Forelimb muscle (tissue), 1 donor: Measurements from ENCODE around the gene LRRC4B. TPM values are rescaled to one million over a fixed set of nuclear protein-coding genes. Genes with fewer than 3 reads are reported as not detected.
"Not testable (repeated sequence)": the region's sequence is repeated elsewhere in the genome, so short reads cannot be mapped to it uniquely, and the experiment has no call there.

ENCODE experiments used
- DNase-seq: peaks from one replicate; pipeline ENCODE4 v3.0.0-alpha.2; 2013; ENCODE audit warnings: low read depth
- polyA plus RNA-seq: library from polyadenylated mRNA; unstranded; fragments of 120-200 nt; gene quantifications from one replicate; pipeline ENCODE4 v1.2.1, GENCODE V29; 2013; ENCODE audit not compliant: insufficient read length

LRRC4B gene
- polyA plus RNA-seq, 1 donor: 8.5 TPM

DNA sequence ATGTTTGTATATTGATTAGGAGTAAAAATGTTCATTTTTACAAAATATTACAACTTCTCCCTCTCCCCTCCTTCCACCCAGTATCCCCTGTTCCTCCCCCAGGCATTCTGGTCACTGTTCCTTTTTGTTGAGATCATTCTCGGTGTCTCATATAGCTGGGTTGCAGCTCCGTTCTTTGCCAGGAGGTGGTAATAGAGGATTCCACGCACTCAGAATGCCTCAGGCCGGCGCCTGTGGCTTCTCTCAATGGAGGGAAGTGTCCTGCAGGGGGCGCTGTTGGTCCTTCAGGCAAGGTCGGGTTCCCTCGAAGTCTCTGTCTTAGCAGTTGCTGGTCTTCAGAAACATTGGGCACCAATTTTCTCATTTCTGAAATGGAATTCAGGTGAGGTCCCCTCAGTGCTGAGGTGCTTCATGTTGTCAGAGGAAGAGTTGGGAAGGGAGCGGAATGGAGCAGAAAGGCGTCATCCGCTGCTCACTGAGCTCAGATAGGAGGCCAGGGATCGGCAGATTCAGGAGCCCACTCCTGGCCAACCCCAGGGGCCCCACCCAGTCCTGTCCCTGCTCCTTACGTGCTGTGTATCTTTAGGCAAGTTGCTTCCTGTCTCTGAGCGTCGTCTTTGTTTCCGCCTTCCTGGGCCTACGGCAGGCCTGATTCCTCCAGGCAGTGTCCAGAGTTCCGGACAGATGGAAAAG is 81.3 kb downstream of the LRRC4B start:
- no peak for DNase-seq

DNA sequence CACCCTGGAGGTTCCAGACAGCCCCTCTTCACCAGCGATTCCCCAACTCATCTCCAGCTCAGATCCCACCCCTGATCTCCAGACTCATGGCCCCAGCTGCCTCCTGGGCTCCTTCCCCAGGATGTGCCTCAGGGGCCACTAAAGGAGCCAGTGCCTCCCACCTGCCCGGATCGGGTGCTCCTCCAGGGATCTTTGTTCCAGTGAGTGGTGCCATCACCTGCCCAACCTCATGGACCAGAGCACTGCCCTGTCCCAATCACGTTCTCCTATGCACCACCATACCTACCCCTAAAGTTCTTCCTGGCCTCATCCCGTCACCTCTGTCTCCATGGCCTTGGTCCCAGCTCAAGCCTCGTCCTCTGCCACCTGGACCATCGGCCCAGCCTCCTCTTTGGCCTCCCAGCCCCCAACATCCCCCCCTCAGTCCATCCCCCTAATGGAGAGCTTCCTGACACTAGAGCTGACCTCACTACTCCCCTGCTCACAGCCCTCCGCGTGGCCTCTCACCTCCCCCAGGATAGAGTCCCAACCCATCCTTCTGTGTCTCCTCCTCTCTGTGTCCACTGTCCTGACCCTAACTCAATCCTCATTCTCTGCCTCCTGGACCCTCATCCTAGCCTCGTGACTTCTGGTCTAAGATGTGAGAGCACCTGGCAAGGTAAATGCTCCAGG is 82.8 kb downstream of the LRRC4B start:
- no peak for DNase-seq

DNA sequence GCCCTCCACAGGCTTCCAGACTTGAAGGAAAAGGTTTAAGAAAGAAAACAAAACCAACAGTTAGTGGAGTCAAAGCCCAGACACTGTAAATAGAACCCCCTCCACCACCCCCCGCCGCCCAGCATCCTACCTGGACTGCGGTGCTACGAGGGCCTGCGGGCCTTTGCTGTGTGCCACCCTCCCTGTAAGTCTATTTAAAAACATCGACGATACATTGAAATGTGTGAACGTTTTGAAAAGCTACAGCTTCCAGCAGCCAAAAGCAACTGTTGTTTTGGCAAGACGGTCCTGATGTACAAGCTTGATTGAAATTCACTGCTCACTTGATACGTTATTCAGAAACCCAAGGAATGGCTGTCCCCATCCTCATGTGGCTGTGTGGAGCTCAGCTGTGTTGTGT is 85.3 kb downstream of the LRRC4B start:
- DNase-seq: no peak

DNA sequence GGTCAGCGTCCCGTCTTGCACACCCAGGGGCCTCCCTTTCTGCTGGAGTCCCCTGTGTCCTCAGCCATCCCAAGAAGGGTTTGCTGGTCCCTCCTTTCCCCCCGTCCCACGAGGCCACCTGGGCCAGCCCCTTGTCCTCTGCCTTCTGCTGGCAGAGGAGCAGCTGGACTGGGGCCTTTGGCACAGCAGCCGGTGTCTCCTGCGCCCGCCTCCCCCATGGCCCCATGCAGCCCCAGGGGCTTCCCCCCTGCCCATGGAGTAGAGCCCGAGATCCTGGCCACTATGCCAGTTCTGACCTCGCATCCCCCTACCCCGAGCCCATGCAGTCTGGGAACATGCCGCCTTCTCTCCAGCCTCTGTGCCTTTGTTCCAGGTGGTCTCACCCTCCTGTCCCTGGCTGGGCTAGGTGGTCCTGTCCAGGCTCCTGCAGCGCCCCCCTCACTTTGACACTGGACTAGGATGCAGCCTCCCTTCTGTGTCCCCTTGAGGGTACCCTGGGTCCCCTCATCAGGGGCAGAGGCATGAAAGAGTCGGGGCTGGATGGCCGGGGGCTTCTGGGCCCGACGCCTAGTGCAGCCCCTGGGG is 85.9 kb downstream of the LRRC4B start:
- no peak for DNase-seq

DNA sequence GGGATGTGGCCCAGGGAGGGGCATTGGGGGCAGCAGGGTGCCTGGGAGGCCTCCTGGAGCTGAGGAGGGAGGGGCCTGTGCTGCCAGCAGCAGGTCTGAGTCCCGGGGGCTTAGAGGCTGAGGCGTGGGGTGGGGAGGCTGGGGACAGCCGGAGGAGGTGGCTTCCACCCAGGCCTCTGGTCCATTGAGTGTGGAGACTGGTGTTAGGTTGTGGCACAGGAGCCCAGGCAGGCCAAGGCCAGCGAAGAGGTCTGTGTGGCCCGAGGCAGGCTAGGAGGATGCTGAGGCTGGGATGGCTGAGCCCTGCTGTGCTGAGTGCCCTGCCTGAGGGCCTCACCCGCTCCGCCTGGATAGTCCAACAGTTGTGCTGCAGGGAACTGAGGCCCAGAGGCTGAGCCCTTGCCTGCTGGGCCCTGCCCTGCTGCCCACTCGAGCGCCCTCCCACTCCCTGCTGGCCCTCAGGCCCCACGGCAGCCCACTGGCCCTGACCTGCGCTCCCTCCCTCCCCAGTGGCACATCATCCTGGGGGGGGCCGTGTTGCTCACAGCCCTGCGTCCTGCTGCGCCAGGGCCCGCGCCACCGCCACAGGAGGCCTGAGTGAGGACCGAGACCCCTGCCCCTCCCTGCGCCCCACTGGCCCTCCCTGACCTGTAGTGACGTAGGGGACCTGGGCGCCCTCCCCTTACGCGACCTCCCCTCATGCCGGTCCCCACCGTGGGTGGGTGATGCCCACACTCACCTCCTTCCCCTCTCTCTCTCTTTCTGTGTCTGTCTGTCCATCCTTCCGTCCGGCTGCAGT is 86.7 kb downstream of the LRRC4B start:
- DNase-seq: no peak

DNA sequence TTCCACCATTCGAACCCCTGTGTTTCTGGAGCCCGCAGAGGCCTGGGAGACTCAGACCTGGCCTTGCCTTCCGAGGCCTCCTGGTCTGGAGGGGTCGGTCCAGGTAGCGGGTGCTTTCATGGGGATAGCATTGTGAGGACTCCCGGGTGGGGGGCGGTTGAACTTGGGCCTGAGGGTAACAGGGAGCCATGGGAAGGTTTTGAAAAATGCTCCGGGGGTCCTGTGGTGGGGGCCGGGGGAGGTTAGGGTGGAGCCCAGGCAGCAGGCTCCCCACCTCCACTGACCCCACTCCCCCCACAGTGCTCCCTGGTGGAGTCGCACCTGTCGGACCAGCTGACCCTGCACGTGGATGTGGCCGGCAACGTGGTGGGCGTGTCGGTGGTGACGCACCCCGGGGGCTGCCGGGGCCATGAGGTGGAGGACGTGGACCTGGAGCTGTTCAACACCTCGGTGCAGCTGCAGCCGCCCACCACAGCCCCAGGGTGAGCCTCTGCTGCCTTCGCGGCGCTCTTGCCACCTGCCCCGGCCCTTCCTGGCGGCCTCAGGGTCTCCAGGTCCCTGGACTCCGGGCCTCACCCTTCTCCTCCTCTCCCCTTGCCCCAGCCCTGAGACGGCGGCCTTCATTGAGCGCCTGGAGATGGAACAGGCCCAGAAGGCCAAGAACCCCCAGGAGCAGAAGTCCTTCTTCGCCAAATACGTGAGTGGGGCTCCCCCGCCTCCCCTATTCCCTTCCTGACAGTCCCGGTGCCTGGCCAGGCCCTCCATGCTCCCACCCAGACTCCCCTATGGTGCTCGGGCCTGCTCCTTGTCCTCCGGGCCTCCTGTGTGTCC is 87.7 kb downstream of the LRRC4B start:
- DNase-seq: no peak

DNA sequence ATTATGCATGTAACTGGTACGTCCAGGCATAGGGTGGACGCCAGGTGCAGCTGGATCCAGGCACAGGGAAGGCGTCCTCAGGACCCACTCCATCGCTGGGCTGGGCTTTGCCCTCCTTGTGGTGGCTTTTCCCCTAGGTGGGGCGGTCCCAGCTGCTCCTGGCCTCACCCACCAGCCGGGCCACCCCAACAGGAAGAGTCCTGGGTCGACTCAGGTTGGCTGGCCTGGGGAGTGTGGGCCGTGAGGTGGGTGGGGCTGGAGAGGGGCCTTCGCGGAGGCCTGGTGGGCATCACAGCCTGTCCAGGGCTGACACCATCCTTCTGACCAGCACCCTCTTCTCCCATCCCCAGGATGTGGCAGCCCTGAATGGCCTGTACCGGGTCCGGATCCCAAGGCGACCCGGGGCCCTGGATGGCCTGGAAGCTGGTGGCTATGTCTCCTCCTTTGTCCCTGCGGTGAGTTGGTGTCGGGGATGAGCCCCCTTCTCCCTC is 88.4 kb downstream of the LRRC4B start:
- DNase-seq: no peak

DNA sequence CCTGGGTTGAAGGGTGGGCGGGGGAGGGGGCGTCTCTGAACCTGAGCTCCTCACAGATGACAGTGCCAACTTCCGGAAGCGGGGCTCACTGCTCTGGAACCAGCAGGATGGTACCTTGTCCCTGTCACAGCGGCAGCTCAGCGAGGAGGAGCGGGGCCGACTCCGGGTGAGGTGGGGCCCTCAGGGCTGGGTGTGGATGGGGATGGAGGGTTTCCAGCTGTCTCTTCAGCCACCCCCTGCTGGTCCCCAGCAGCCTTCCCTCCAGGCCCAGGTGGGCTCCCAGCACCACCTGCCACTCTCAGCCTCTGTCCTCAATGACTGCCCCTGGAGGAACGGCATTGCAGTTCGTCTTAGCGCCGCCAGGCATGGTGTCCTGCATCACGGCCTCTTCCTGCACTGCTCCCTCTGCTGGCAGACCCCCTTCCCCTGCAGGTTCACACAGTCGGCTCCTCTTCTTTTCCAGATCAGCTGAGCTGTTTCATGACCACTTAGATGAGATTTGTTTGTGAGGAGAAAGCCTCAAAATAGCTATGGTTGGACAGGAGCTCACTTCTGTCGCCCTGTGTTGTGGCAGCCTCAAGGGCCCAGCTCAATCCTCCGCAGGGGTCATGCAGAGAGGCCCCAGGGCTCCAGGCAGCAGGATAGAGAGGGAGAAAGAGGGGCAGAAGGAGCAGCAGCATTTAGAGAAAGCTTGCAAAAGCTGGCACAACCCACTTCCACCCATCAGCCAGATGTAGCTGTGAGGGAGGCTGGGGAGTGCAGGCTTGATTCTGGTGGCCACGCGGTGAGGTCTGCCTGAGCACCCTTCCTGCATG is 89.1 kb downstream of the LRRC4B start:
- no peak for DNase-seq

DNA sequence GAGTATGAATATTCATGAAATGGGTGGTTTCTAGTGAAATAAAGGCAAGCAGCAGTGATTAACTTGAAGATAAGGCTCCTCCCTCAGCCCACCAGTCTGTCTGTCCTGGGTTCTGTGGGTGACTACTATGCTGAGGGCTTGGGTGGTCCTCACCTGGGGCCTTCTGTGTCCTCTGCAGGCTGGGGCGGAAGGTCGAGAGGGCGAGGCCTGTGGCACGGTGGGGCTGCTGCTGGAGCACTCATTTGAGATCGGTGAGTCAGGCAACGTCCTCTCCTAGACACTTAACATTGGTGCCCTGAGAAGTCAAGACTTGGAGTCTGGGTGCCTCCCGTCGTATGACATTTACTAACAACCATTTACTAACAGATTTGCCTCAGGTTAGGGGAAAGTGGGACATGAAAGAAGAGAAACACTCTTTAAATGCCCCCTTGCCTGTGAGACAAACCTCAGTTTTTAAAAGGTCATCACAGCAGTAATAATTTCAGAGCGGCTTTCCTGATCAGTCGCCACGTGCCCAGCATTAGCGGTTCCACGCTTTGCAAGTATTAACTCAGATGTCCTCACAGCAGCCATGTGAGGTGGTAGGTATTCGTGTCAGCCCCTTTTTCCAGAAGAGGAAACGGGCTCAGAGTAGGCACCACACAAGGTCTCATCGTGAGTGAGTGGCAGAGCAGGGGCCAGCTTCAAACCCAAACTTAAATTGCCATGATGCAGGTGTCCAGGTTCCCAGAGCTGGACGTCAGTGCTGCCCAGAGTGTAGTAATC is 90.3 kb downstream of the LRRC4B start:
- no peak for DNase-seq

DNA sequence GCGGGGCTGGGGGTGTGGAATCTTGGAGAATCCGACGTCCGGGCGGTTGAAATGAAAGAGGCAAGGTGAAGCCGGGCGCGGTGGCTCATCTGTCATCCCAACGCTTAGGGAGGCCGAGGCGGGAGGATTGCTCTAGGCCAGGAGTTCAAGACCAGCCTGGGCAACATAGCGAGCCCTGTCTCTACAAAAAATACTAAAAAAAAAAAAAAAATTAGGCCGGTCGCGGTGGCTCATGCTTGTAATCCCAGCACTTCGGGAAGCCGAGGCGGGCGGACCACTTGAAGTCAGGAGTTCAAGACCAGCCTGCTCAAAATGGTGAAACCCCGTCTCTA is 91.4 kb downstream of the LRRC4B start:
- DNase-seq: no peak

DNA sequence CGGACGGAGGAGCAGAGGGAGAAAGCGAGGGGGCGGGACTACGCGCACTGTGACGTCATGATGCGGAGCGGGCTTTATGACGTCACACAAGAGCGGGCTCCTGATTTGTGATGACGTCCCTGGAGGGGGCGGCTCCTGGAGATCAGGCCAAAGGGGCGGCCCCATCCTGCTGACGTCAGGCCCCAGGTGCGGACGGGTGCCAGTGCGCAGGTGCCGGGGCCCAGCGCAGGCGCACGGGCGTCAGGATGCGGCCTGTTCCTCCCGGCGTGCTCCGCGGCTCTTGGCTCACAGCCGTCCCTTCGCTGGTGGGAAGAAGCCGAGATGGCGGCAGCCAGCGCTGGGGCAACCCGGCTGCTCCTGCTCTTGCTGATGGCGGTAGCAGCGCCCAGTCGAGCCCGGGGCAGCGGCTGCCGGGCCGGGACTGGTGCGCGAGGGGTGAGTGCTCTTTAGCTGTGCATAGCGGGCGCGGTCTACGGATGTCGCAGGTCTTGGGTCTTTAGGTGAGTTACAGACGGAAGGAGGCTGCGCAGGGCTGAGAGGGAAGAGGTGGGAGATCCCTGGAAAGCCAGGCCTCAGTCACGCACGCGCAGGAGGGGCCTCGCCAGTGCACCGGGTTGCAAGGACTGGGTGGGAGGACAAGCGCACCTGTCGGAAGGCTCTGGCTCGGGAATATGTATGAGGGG is 91.9 kb downstream of the LRRC4B start, which contains the start of the genes EMC10 and GARIN5A:
TSS of gene EMC10 (plus strand) at position 284 of the 683 bp plus-strand sequence. CDS start at position 322, 38 bp downstream.
TSS of gene GARIN5A (minus strand) at position 625 of the 683 bp plus-strand sequence. CDS start at position 165, 460 bp downstream.
- peak; percentile 70 for DNase-seq

DNA sequence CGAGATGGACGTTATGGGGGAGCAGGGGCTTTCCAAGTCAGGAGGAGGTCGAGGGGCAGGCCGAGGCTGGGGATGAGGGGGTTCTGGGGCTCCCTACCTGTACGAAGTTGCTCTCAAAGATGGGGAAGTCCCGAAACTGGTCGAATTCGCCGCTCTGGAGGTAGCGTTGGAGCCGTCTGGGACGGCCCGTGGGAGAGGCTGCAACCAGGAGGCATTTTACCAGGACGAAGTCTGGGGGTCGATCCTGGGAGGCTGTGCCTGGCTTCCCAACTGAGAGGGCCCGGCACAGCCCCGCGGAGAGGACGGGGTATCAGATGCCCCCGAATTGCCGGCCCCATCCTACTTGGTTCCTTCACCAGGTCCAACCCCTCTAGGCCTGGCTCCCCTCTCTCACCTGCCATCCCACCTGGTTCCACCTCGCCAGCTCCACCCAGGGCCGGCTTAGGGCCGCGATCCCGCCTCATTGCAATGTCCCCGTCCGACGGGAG is 92.5 kb downstream of the LRRC4B start:
- DNase-seq: no peak

DNA sequence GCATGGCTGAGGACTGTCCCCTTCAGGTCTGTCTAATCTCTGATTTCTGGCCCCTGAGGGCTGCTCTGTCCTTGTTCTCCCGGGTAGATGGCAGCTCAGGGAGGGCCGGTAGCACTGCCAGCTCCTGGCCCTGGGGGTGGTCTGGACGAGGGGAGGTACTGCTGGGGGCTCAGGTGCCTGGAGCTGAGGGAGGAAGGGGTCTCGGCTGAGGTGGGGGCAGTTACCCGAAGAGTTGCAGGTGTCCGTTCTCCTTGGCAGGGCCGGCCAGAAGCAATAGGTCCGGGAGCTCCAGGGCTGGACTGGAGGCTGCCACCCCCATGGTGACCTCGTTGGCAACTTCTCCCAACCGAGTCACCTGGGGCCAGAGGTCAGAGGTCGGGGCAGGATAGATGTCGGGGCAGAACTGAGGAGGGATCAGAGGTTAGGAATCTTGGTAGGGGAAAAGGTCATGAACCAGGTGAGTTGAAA is 93.1 kb downstream of the LRRC4B start:
- no peak for DNase-seq

DNA sequence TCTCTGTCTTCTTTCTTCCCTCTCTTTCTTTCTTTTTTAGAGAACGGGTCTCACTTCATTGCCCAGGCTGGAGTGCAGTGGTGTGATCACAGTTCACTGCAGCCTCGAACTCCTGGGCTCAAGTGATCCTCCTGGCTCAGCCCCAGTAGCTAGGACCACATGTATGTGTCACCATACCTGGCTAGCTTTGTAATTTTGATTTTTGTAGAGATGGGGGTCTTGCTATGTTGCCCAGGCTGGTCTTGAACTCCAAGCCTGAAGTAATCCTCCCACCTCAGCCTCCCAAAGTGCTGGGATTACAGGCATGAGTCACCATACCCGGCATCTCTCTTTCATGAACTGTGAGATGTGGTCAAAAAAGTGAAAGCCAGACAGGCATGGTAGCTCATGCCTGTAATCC is 94.9 kb downstream of the LRRC4B start:
- DNase-seq: not testable (repeated sequence)

DNA sequence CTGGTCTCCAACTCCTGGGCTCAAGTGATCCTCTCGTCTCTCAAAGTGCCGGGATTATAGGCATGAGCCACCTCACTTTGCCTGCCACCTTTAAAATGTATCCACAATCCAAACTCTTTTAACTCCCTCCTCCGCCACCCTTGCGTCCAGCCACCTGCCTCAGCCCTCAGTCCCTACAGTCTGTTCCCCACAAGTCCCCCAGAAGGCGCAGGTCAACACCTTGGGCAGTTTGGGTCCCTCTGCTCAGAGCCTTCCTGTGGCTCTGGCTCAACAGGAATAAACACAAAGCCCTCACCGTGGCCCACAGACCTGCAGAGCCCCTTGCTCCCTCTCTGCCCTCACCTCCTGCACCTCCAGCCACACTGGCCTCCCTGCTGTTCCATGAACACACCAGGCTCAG is 99.4 kb downstream of the LRRC4B start:
- no peak for DNase-seq

DNA sequence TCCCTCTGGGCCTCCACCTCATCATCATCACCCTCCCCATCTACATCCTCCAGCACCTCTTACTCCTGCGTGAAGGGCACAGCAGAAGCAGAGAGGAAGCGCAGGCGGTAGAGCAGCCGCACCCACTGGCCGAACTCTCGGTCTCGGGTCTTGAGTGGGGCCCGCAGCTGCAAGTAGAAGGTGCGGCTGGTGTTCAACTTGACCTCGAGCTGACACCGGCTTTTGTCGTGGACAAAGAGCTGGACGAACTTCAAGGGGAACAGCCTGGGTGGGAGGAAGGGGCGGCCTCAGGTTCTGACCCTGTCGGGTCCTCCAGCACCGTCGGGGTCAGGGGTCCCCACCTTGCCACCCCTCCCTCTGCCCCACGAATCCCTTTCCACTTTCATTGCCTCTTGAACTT is 100.7 kb downstream of the LRRC4B start:
- no peak for DNase-seq
